GM21367 (cell line): ENCODE measurements around the gene ARMC2.
"Not testable (repeated sequence)": the region's sequence is repeated elsewhere in the genome, so short reads cannot be mapped to it uniquely, and the experiment has no call there.

Source experiments
- ATAC-seq: cut with Tn5 transposase; IDR thresholded peaks from one replicate; pipeline ENCODE4 v1.9.1; 2021; ENCODE audit not compliant: unreplicated experiment

ARMC2 gene, protein sequence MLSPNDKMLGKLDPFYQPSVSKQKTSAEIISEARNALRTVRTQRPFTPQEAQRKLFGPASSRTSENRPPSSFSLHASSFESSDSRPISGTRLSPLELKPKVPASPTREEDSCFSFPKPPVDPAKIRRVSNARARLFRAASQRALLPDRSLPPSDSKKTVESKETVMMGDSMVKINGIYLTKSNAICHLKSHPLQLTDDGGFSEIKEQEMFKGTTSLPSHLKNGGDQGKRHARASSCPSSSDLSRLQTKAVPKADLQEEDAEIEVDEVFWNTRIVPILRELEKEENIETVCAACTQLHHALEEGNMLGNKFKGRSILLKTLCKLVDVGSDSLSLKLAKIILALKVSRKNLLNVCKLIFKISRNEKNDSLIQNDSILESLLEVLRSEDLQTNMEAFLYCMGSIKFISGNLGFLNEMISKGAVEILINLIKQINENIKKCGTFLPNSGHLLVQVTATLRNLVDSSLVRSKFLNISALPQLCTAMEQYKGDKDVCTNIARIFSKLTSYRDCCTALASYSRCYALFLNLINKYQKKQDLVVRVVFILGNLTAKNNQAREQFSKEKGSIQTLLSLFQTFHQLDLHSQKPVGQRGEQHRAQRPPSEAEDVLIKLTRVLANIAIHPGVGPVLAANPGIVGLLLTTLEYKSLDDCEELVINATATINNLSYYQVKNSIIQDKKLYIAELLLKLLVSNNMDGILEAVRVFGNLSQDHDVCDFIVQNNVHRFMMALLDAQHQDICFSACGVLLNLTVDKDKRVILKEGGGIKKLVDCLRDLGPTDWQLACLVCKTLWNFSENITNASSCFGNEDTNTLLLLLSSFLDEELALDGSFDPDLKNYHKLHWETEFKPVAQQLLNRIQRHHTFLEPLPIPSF

DNA sequence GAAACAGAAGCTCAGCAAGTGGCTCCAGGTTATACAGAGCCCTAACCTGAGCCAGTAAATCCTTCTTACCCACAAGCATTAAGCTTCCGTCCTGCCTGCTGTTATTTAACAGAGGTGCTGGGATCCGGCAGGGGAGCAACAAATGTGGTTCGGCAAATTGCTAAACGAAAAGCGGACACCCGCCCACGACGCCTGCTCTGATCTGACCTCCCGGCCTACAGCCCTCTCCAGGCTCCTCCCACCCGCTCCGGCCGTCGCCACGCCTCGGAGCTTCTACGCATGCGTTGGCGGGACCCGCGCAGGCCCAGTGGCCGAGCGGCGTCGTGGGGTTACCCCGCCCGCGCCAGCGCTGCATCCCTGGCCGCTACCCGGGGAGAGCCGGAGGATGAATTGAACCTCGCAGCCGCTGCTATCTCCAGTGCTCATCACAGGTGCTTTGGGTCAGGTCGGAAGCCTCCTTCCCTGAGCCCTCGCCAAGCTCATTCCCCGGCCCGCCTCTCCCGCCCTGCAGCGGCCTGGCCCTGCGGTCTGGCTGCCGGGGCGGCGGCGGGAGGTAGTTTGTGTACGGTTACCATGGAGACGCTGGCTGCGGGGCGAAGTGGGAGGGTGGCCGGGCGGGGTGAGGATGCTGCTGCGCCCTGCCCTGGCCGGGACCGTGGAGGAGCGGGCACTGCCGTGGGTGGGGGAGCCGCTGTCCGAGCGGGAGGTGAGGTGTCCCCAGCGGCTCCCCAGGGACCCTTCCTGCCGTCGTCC lies at the start of gene ARMC2:
TSS of gene ARMC2 (plus strand) at position 307 of the 753 bp plus-strand sequence. CDS start 5,846 bp downstream, outside the sequence.
- peak; percentile 90 for ATAC-seq

GRCh38 chr6:108798670-108799353 lies 49.4 kb upstream of the ARMC2 start:
- no peak for ATAC-seq

- ATAC-seq, result no peak
Measured at GRCh38 chr6:108799354-108799717, 48.9 kb upstream of the ARMC2 start.

GRCh38 chr6:108799791-108800190 lies 48.4 kb upstream of the ARMC2 start:
- ATAC-seq, result no peak

DNA sequence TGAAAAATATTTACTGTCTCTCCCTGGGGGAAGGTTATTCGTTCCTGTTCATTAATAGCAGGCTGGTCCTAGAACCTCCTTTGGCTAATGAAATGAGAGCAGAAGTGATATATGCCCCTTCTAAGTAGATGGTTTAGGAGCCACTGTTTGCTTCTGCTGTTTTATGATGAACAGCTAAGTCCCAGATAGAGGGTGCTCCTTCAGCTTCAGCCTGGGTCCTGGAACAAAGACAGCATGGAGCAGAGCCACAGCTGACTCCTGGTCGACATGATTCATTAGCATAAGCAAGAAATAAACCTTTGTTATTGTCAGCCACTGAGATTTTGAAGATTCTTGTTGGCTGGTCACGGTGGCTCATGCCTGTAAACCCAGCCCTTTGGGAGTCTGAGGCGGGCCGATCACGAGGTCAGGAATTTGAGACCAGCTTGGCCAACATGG lies 47.8 kb upstream of the ARMC2 start:
- ATAC-seq, result no peak

DNA sequence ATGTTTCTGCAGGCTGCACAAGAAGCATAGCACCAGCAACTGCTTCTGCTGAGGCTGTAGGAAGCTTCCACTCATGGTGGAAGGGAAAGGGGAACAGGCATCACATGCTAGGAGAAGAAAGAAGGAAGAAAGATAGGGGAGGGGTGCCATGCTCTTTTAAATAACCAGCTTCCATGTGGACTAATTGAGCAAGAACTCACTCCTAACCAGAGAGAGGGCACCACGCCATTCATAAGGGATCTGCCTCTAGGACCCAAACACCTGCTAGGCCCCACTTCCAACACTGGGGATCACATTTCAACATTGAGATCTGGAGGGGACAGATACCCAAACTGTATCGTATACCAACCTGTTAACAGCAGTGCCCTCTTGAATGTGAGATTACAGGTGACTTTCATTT lies 46.9 kb upstream of the ARMC2 start:
- no peak for ATAC-seq

- ATAC-seq, result no peak
Measured at GRCh38 chr6:108803982-108804490, 44.2 kb upstream of the ARMC2 start.

- ATAC-seq, result no peak
Measured at GRCh38 chr6:108804956-108805355, 43.3 kb upstream of the ARMC2 start.

- peak; percentile 81 for ATAC-seq
Measured at GRCh38 chr6:108805611-108806167, 42.5 kb upstream of the ARMC2 start.

- ATAC-seq, result no peak
Measured at GRCh38 chr6:108806171-108806570, 42.1 kb upstream of the ARMC2 start.

GRCh38 chr6:108806665-108807064 lies 41.6 kb upstream of the ARMC2 start:
- ATAC-seq, result no peak

DNA sequence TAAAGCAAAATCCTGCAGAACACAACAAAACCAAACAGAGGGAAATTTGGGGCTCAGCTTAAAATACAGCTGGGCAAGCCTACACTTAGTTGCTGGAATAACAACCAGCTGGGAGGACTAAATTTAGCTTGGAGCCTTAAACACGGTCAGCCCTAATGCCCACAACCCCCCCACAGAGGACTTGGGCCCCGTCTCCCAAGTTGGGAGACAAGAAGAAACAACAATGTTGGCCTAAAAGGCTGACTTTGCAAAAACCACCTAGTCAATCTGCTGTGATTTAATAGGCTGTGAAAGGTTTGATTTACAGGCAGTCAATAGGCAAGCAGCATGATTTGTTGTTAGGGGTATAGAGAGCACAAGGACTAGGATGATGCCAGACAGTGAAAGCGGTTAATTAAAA lies 40.3 kb upstream of the ARMC2 start:
- ATAC-seq, result no peak

DNA sequence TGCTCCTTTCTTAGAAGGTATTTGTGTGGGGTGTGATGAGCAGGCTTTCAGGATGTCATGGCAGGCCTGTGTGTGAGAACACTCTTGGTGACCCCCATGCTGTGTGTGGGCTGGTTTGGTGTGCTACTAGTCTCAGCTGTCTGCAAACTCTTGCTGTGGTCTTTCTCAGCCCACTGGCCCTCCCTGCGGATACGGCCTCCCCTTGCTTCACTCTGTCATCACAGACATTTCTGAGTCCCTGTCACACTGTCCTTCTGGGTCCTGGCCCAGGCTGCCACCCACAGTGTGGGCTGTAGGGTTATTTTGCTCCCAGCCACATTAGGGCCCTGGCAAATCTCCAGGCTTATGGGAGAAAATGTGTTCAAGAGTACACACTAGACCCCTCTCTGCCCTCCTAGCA lies 39.0 kb upstream of the ARMC2 start:
- ATAC-seq, result no peak

DNA sequence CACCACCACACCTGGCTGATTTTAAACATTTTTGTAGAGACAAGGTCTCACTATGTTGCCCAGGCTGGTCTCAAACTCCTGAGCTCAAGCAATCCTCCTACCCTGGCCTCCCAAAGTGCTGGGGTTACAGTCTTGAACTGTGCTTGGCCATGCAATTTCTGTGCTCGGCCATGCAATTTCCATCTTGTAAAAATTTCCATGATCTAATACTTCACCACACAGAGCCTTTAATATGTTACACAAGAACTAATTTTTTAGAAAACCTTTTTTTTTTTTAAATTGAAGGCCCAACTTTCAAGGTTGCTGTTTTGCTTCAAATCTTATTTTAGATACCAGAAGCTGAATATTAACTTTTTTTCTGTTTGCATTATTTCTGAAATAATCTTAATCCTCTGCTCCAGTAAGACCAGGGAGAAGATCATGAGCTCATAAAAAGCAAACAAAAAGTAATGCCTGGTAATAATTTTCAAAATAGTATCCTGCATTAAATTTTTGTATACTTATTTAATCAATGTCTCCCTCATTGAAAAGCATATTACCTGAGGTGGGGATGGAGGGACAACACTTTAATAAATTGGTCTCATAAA lies 38.1 kb upstream of the ARMC2 start:
- ATAC-seq, result no peak

- ATAC-seq, result no peak
Measured at GRCh38 chr6:108811490-108811889, 36.7 kb upstream of the ARMC2 start.

GRCh38 chr6:108813218-108813617 lies 35.0 kb upstream of the ARMC2 start:
- ATAC-seq, result not testable (repeated sequence)

DNA sequence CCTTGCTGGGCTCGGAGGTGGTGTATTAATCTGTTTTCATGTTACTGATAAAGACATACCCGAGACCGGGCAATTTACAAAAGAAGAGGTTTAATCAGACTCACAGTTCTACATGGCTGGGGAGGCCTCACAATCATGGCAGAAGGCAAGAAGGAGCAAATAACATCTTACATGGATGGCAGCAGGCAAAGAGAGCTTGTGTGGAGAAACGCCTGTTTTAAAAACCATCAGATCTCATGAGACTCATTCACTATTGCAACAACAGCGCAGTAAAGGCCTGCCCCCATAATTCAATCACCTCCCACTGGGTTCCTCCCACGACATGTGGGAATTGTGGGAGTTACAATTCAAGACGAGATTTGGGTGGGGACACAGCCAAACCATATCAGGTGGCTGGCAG lies 30.9 kb upstream of the ARMC2 start:
- not testable (repeated sequence) for ATAC-seq

GRCh38 chr6:108820006-108820405 lies 28.2 kb upstream of the ARMC2 start:
- no peak for ATAC-seq

- no peak for ATAC-seq
Measured at GRCh38 chr6:108822401-108822800, 25.8 kb upstream of the ARMC2 start.

DNA sequence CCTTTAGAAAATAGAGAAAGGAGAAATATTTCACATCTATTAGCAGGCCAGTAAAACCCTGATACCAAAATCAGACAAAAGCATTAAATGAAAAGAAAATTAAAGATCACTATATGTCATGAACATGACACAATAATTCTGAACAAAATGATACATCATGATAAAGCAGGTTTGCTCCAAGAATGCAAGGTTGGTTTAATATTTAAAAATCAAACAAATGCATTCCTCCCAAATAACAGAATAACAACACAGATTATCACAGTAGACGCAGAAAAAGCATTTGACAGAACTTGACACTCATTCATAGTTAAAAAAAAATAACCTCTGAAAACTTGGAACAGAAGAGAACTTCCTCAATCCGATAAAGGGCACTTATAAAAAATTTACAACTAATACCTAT lies 22.9 kb upstream of the ARMC2 start:
- ATAC-seq, result no peak
